Measurements from ENCODE around the gene SEPTIN10.

- TF ChIP-seq REST (IDR thresholded peaks at IDR 0.05; ENCODE audit: insufficient read depth in 1 of 2, low read depth in 2 of 2, low read length in 1 of 2): no peak
- TF ChIP-seq CTCF (IDR thresholded peaks at IDR 0.05): no peak
Observed at GRCh38 chr2:109527846-109528705, 85.7 kb downstream of the SEPTIN10 start.
